HG03442 (cell line): ENCODE measurements around the gene PPP1R37.
"Not testable (repeated sequence)": the region's sequence is repeated elsewhere in the genome, so short reads cannot be mapped to it uniquely, and the experiment has no call there.

Experiments
- ATAC-seq: cut with Tn5 transposase; IDR thresholded peaks from one replicate; pipeline ENCODE4 v1.9.1; 2021; ENCODE audit warnings: mild to moderate bottlenecking, moderate library complexity; ENCODE audit not compliant: unreplicated experiment

Gene PPP1R37

GRCh38 chr19:45094707-45095106 is 1.7 kb downstream of the PPP1R37 start:
- no peak for ATAC-seq

GRCh38 chr19:45095496-45096413 is 2.8 kb downstream of the PPP1R37 start:
- no peak for ATAC-seq

- no peak for ATAC-seq
These were observed 3.7 kb downstream of the PPP1R37 start for GRCh38 chr19:45096700-45097099.

- ATAC-seq = no peak
These were observed 4.4 kb downstream of the PPP1R37 start for GRCh38 chr19:45097450-45097775.

GRCh38 chr19:45097776-45098520 is 5.0 kb downstream of the PPP1R37 start:
- no peak for ATAC-seq

GRCh38 chr19:45098521-45099466 is 5.8 kb downstream of the PPP1R37 start:
- no peak for ATAC-seq

- ATAC-seq = no peak
These were observed 6.7 kb downstream of the PPP1R37 start for GRCh38 chr19:45099467-45100191.

- no peak for ATAC-seq
These were observed 7.2 kb downstream of the PPP1R37 start for GRCh38 chr19:45100201-45100600.

- no peak for ATAC-seq
These were observed 7.9 kb downstream of the PPP1R37 start for GRCh38 chr19:45100846-45101252.

- ATAC-seq = no peak
These were observed 8.8 kb downstream of the PPP1R37 start for GRCh38 chr19:45101806-45102205.

- ATAC-seq = no peak
These were observed 9.5 kb downstream of the PPP1R37 start for GRCh38 chr19:45102481-45102880.

- no peak for ATAC-seq
These were observed 10.2 kb downstream of the PPP1R37 start for GRCh38 chr19:45103156-45103507.

- ATAC-seq = no peak
These were observed 10.7 kb downstream of the PPP1R37 start for GRCh38 chr19:45103508-45104319.

- no peak for ATAC-seq
These were observed 11.8 kb downstream of the PPP1R37 start for GRCh38 chr19:45104658-45105349.

GRCh38 chr19:45106363-45106762 is 13.4 kb downstream of the PPP1R37 start:
- not testable (repeated sequence) for ATAC-seq

GRCh38 chr19:45107621-45108150 is 14.7 kb downstream of the PPP1R37 start:
- no peak for ATAC-seq

- no peak for ATAC-seq
These were observed 17.9 kb downstream of the PPP1R37 start for GRCh38 chr19:45110851-45111266.

GRCh38 chr19:45112111-45112827 is 19.3 kb downstream of the PPP1R37 start:
- ATAC-seq = no peak
